ENCODE measurements around the gene CPLX1.

Gene CPLX1

GRCh38 chr4:735583-735982, 90.3 kb downstream of the CPLX1 start:
- no peak for DNase-seq (ENCODE audit: low read depth, low spot score)

Data from activated naive CD8-positive, alpha-beta T cell treated with anti-CD3 and anti-CD28 coated beads, Interleukin-2, amount 50 U/mL, for 16 hours (primary cell).